Activated naive CD4-positive, alpha-beta T cell treated with anti-CD3 and anti-CD28 coated beads, Interleukin-2, amount 50 U/mL, for 24 hours (primary cell): ENCODE data around the gene LILRB2.
"Not testable (repeated sequence)": the region's sequence is repeated elsewhere in the genome, so short reads cannot be mapped to it uniquely, and the experiment has no call there.

ENCODE experiments used
- H3K27ac Mint-ChIP-seq: one replicate; pipeline ENCODE4 v1.8.0; 2021; ENCODE audit warnings: mild to moderate bottlenecking, mixed read lengths
- H3K27me3 Mint-ChIP-seq: one replicate; pipeline ENCODE4 v1.8.0; 2021; ENCODE audit warnings: mixed read lengths
- H3K36me3 Mint-ChIP-seq: one replicate; pipeline ENCODE4 v1.8.0; 2021; ENCODE audit warnings: mixed read lengths
- H3K4me1 Mint-ChIP-seq: one replicate; pipeline ENCODE4 v1.8.0; 2021; ENCODE audit warnings: mixed read lengths
- H3K4me3 Mint-ChIP-seq: one replicate; pipeline ENCODE4 v1.8.0; 2021; ENCODE audit warnings: mild to moderate bottlenecking, mixed read lengths
- H3K9me3 Mint-ChIP-seq: one replicate; pipeline ENCODE4 v1.8.0; 2021; ENCODE audit warnings: mixed read lengths

The LILRB2 gene

GRCh38 chr19:54240372-54241336 lies 40.3 kb downstream of the LILRB2 start:
- not testable (repeated sequence) for H3K36me3 Mint-ChIP-seq, H3K9me3 Mint-ChIP-seq, H3K4me3 Mint-ChIP-seq, H3K27me3 Mint-ChIP-seq, H3K4me1 Mint-ChIP-seq, H3K27ac Mint-ChIP-seq

GRCh38 chr19:54239491-54240371 lies 41.2 kb downstream of the LILRB2 start:
- H3K36me3 Mint-ChIP-seq, H3K27me3 Mint-ChIP-seq, H3K4me3 Mint-ChIP-seq, H3K9me3 Mint-ChIP-seq, H3K4me1 Mint-ChIP-seq: not testable (repeated sequence)
- peak overlapping the region; percentile 27 for H3K27ac Mint-ChIP-seq

GRCh38 chr19:54233941-54234340 lies 47.0 kb downstream of the LILRB2 start:
- H3K4me3 Mint-ChIP-seq = peak overlapping the region; percentile 8
- peaks cover 2% of the 10 kb centered on the region for H3K27me3 Mint-ChIP-seq
- peaks cover 30% of the 10 kb centered on the region for H3K4me1 Mint-ChIP-seq
- H3K36me3 Mint-ChIP-seq = no peaks in the 10 kb centered on the region
- H3K27ac Mint-ChIP-seq = no peak overlapping the region
- H3K9me3 Mint-ChIP-seq = no peaks in the 10 kb centered on the region

- Mint-ChIP-seq H3K4me1 (peaks cover 30% of the 10 kb centered on the region), H3K27ac (no peak overlapping the region), H3K9me3 (no peaks in the 10 kb centered on the region), H3K4me3 (no peak overlapping the region), H3K36me3 (no peaks in the 10 kb centered on the region), H3K27me3 (peaks cover 2% of the 10 kb centered on the region)
Measured at GRCh38 chr19:54231077-54231931, 49.6 kb downstream of the LILRB2 start.

GRCh38 chr19:54230031-54230430 lies 50.9 kb downstream of the LILRB2 start:
- Mint-ChIP-seq H3K4me1 (peaks cover 28% of the 10 kb centered on the region), H3K27ac (no peak overlapping the region)

GRCh38 chr19:54229146-54229545 lies 51.8 kb downstream of the LILRB2 start:
- no peaks in the 10 kb centered on the region for H3K9me3 Mint-ChIP-seq
- no peaks in the 10 kb centered on the region for H3K36me3 Mint-ChIP-seq
- no peak overlapping the region for H3K4me3 Mint-ChIP-seq
- peaks cover 20% of the 10 kb centered on the region for H3K4me1 Mint-ChIP-seq
- H3K27me3 Mint-ChIP-seq = peaks cover 2% of the 10 kb centered on the region
- H3K27ac Mint-ChIP-seq = no peak overlapping the region

More at GRCh38 chr19:54230031-54230430, 50.9 kb downstream of the LILRB2 start:
- H3K4me3 Mint-ChIP-seq = no peak overlapping the region
- H3K27me3 Mint-ChIP-seq = peaks cover 2% of the 10 kb centered on the region
- H3K9me3 Mint-ChIP-seq = no peaks in the 10 kb centered on the region
- no peaks in the 10 kb centered on the region for H3K36me3 Mint-ChIP-seq

- peaks cover 12% of the 10 kb centered on the region for H3K4me1 Mint-ChIP-seq
- not testable (repeated sequence) for H3K27me3 Mint-ChIP-seq, H3K36me3 Mint-ChIP-seq, H3K4me3 Mint-ChIP-seq, H3K27ac Mint-ChIP-seq, H3K9me3 Mint-ChIP-seq
Measured at GRCh38 chr19:54224619-54225018, 56.3 kb downstream of the LILRB2 start.

GRCh38 chr19:54223937-54224281 lies 57.0 kb downstream of the LILRB2 start:
- not testable (repeated sequence) for H3K36me3 Mint-ChIP-seq, H3K9me3 Mint-ChIP-seq, H3K4me3 Mint-ChIP-seq, H3K27ac Mint-ChIP-seq, H3K27me3 Mint-ChIP-seq
- peaks cover 12% of the 10 kb centered on the region for H3K4me1 Mint-ChIP-seq
